Liver (tissue), 9 donors: ENCODE data around the gene SYT2. TPM values are rescaled to one million over a fixed set of nuclear protein-coding genes. Genes with fewer than 3 reads are reported as not detected.

Experiments
- DNase-seq: peaks from one replicate; pipeline ENCODE4 v3.0.0-alpha.2; 2017; ENCODE audit warnings: low spot score
- H3K27ac ChIP-seq, 2 donors: one replicate each; pipeline ENCODE4 v1.7.0; 2013; ENCODE audit warnings: inconsistent platforms in 2 of 2, low read length in 2 of 2, control low read depth in 1 of 2, low read depth in 1 of 2, mild to moderate bottlenecking in 1 of 2
- H3K27me3 ChIP-seq, 4 donors: one replicate each; pipeline versions ENCODE4 v1.6.1 to v1.7.0; 2013; ENCODE audit warnings: low read length in 3 of 4, inconsistent platforms in 1 of 4, mild to moderate bottlenecking in 1 of 4, moderate library complexity in 1 of 4; ENCODE audit not compliant: control insufficient read depth in 4 of 4, insufficient read depth in 4 of 4
- H3K36me3 ChIP-seq, 4 donors: one replicate each; pipeline versions ENCODE4 v1.6.1 to v1.7.0; 2013; ENCODE audit warnings: low read length in 3 of 4, mild to moderate bottlenecking in 3 of 4, low read depth in 1 of 4, moderate library complexity in 1 of 4; ENCODE audit not compliant: control insufficient read depth in 4 of 4, insufficient read depth in 3 of 4
- H3K4me1 ChIP-seq, 4 donors: one replicate each; pipeline versions ENCODE4 v1.6.1 to v1.7.0; 2013; ENCODE audit warnings: low read length in 3 of 4, mild to moderate bottlenecking in 3 of 4, moderate library complexity in 1 of 4; ENCODE audit not compliant: control insufficient read depth in 4 of 4, insufficient read depth in 4 of 4
- H3K4me3 ChIP-seq, 3 donors: one replicate each; pipeline versions ENCODE4 v1.6.1 to v1.7.0; 2013; ENCODE audit warnings: low read length in 3 of 3, control low read depth in 1 of 3, low read depth in 1 of 3, mild to moderate bottlenecking in 1 of 3
- H3K9ac ChIP-seq, 2 donors: one replicate each; pipeline ENCODE4 v1.7.0; 2013; ENCODE audit warnings: low read length in 2 of 2, mild to moderate bottlenecking in 2 of 2, moderate library complexity in 2 of 2, control low read depth in 1 of 2, low read depth in 1 of 2
- H3K9me3 ChIP-seq, 4 donors: one replicate each; pipeline versions ENCODE4 v1.6.1 to v1.7.0; 2013; ENCODE audit warnings: low read length in 3 of 4; ENCODE audit not compliant: control insufficient read depth in 4 of 4
- EGR1 ChIP-seq, 2 donors: IDR thresholded peaks; 2 replicates each; pipeline ENCODE4 v1.6.1; 2016 to 2018; ENCODE audit warnings: antibody characterized with exemption in 2 of 2, low read depth in 2 of 2
- FOXA1 ChIP-seq: IDR thresholded peaks from 2 replicates; pipeline ENCODE4 v1.6.1; 2016; ENCODE audit warnings: antibody characterized with exemption
- FOXA2 ChIP-seq: IDR thresholded peaks from 2 replicates; pipeline ENCODE4 v1.6.1; 2016; ENCODE audit warnings: antibody characterized with exemption
- GABPA ChIP-seq, 2 donors: IDR thresholded peaks in 1 of 2; conservative IDR thresholded peaks in 1 of 2; 2 replicates each; pipeline ENCODE4 v1.6.1; 2016; ENCODE audit warnings: antibody characterized with exemption in 2 of 2, mild to moderate bottlenecking in 1 of 2, moderate library complexity in 1 of 2
- HNF4A ChIP-seq, 2 donors: conservative IDR thresholded peaks; 2 replicates each; pipeline ENCODE4 v1.6.1; 2016; ENCODE audit warnings: antibody characterized with exemption in 2 of 2, mild to moderate bottlenecking in 2 of 2
- HNF4G ChIP-seq: IDR thresholded peaks from 2 replicates; pipeline ENCODE4 v1.6.1; 2016; ENCODE audit warnings: antibody characterized with exemption
- JUND ChIP-seq, 2 donors: IDR thresholded peaks; 2 replicates each; pipeline ENCODE4 v1.6.1; 2016; ENCODE audit warnings: antibody characterized with exemption in 2 of 2
- NR2F2 ChIP-seq: IDR thresholded peaks from 2 replicates; pipeline ENCODE4 v1.6.1; 2016; ENCODE audit warnings: antibody characterized with exemption
- RAD21 ChIP-seq, 2 donors: IDR thresholded peaks; 2 replicates each; pipeline ENCODE4 v1.6.1; 2016; ENCODE audit warnings: antibody characterized with exemption in 2 of 2, mild to moderate bottlenecking in 2 of 2
- RXRA ChIP-seq, 2 donors: IDR thresholded peaks; 2 replicates each; pipeline ENCODE4 v1.6.1; 2017 to 2018; ENCODE audit warnings: antibody characterized with exemption in 2 of 2, mild to moderate bottlenecking in 1 of 2
- SP1 ChIP-seq: IDR thresholded peaks from 2 replicates; pipeline ENCODE4 v1.6.1; 2018; ENCODE audit warnings: antibody characterized with exemption, mild to moderate bottlenecking
- TAF1 ChIP-seq: conservative IDR thresholded peaks from 2 replicates; pipeline ENCODE4 v1.6.1; 2016; ENCODE audit warnings: antibody characterized with exemption, mild to moderate bottlenecking
- YY1 ChIP-seq: IDR thresholded peaks from 2 replicates; pipeline ENCODE4 v1.6.1; 2016; ENCODE audit warnings: antibody characterized with exemption, mild to moderate bottlenecking
- WGBS: extraction: QIAGEN DNeasy Blood & Tissue Kit; methylation state at CpG from one replicate; pipeline ENCODE4 v1.1.7; 2013; 5-methylcytosine and 5-hydroxymethylcytosine counted together
- polyA plus RNA-seq, 2 donors: library from polyadenylated mRNA; stranded (reverse) in 1 of 2; unstranded in 1 of 2; fragments of 200-250 nt in 1 of 2; fragments of >200 nt in 1 of 2; fragmentation: Nextera tagmentation in 1 of 2; extraction: Ambion mirVana in 1 of 2; gene quantifications; one replicate each; pipeline versions ENCODE4 v1.2.1 to v1.2.3, GENCODE V29; 2013 to 2015
- total RNA-seq, 2 donors: library from RNA; depleted of rRNA; stranded (reverse); fragments of >200 nt; gene quantifications; one replicate each; pipeline ENCODE4 v1.2.3, GENCODE V29; 2014
- TF ChIP-seq, protein P1 (sequence below): IDR thresholded peaks from 2 replicates; pipeline ENCODE4 v1.6.1; 2016; ENCODE audit warnings: antibody characterized with exemption
- TF ChIP-seq, protein P2 (sequence below): IDR thresholded peaks from 2 replicates; pipeline ENCODE4 v1.6.1; 2016; ENCODE audit warnings: antibody characterized with exemption
- TF ChIP-seq, protein P3 (sequence below): IDR thresholded peaks from 2 replicates; pipeline ENCODE4 v1.6.1; 2016; ENCODE audit warnings: antibody characterized with exemption, mild to moderate bottlenecking
- TF ChIP-seq, protein P4 (sequence below): fragments of 150-350 bp; IDR thresholded peaks from 2 replicates; pipeline ENCODE4 v1.5.1; 2017; ENCODE audit warnings: improper control_type of control experiment, low read depth, low read length; ENCODE audit not compliant: missing input control
- TF ChIP-seq, protein P5 (sequence below): IDR thresholded peaks from 2 replicates; pipeline ENCODE4 v1.6.1; 2016; ENCODE audit warnings: antibody characterized with exemption
- donor health status: healthy.
- donor health status: healthy.
- donor health status: healthy.
- donor health status: healthy.
- donor health status: healthy.

SYT2 gene
- total and polyA plus RNA-seq, 4 donors, result under 0.01 to 0.07 TPM; not detected in 2

DNA sequence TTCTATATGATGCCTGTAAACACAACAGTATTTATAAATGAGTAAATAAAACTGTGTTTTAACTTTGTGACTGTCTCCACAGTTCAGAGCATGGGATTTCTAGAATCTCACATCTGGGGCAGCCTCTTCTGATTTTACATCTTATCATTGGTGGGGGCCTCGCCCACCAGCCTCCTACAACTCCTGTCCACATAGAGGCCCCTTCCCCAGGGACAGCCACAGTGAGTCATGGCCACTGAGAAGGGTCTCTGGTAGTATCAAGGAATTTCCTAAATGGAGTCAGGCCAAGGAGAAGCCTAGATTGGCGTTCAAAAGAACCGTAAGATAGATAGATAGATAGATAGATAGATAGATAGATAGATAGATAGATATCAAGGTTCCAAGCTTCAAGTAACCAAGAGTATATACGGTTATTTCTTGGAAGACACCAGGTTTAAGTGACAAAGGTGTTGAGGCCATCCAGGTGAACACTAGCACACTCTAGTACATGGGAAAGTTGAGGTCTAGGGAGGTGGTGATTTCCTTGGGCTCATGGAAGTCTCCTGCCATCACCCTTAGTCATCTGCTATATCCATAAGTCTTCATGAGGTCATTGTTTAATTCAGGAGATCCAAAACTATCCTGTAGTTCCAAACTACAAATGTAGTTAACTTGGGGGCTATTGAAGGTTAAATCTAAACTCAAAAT lies 121.6 kb downstream of the SYT2 start:
- peaks cover 0 to 9% (median under 1%) of the 10 kb centered on the region in 4 donors for H3K36me3 ChIP-seq
- peaks cover 0 to 2% (median 0%) of the 10 kb centered on the region in 4 donors for H3K4me1 ChIP-seq
- no peak overlapping the region for H3K4me3 ChIP-seq
- no peaks in the 10 kb centered on the region for H3K9me3 ChIP-seq
- TF ChIP-seq FOXA2, result no peak
- TF ChIP-seq RXRA (IDR thresholded peaks at IDR 0.05), result no peak
- no peak for TF ChIP-seq YY1
- TF ChIP-seq HNF4G, result no peak
- no peak for TF ChIP-seq NR2F2
- 86% methylated on average over 4 of the region's 4 CpGs for WGBS
- H3K9ac ChIP-seq, result no peak overlapping the region
- DNase-seq, result no peak
- H3K27me3 ChIP-seq, result no peaks in the 10 kb centered on the region
- peak overlapping the region in 1 of 2 donors; percentile 40 for H3K27ac ChIP-seq

DNA sequence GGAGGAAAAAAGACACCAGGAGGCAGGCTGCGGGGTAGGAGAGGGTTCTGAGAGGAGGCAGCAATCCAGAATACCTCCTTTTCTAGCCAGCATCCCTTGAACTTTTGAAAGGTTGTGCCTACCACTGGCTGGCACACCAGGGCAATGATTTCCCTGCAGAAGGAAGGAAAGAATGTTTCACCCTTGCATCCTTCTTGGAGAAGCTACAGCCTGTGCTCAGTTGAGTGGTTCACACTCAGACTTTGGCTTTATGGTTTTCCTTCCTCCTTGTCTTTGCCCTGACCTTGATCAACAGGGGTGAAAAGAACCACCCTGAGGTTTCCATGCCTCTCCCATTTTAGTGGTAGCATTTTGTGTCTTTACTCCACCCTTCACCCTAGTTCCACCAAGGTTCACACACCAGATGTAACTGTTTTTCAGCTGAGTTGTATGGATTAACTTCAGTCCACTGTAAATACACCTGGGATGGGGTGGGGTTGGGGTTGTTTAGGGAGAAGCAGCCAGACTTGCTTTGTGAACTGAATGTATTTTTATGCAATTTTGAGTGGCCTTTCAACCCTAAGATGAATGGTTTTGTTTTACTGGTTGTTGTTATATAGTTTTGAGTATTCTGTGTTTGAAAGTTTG lies 122.3 kb downstream of the SYT2 start:
- Histone ChIP-seq H3K4me3 (no peak overlapping the region), H3K9me3 (no peaks in the 10 kb centered on the region), H3K27me3 (no peaks in the 10 kb centered on the region), H3K27ac (no peak overlapping the region), H3K36me3 (peaks cover 0 to 13% (median 2%) of the 10 kb centered on the region in 4 donors), H3K4me1 (peaks cover 0 to 2% (median 0%) of the 10 kb centered on the region in 4 donors), H3K9ac (no peak overlapping the region)
- 91% methylated on average over 1 of the region's 1 CpG for WGBS
- TF ChIP-seq FOXA2, result no peak
- TF ChIP-seq, protein P1, sequence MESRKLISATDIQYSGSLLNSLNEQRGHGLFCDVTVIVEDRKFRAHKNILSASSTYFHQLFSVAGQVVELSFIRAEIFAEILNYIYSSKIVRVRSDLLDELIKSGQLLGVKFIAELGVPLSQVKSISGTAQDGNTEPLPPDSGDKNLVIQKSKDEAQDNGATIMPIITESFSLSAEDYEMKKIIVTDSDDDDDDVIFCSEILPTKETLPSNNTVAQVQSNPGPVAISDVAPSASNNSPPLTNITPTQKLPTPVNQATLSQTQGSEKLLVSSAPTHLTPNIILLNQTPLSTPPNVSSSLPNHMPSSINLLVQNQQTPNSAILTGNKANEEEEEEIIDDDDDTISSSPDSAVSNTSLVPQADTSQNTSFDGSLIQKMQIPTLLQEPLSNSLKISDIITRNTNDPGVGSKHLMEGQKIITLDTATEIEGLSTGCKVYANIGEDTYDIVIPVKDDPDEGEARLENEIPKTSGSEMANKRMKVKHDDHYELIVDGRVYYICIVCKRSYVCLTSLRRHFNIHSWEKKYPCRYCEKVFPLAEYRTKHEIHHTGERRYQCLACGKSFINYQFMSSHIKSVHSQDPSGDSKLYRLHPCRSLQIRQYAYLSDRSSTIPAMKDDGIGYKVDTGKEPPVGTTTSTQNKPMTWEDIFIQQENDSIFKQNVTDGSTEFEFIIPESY, result no peak
- TF ChIP-seq RXRA (IDR thresholded peaks at IDR 0.05), result no peak
- TF ChIP-seq, protein P2, sequence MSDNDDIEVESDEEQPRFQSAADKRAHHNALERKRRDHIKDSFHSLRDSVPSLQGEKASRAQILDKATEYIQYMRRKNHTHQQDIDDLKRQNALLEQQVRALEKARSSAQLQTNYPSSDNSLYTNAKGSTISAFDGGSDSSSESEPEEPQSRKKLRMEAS, result no peak
- no peak for TF ChIP-seq TAF1
- TF ChIP-seq EGR1 (IDR thresholded peaks at IDR 0.05; ENCODE audit: low read depth in 2 of 2), result no peak
- TF ChIP-seq SP1, result no peak
- TF ChIP-seq, protein P3, sequence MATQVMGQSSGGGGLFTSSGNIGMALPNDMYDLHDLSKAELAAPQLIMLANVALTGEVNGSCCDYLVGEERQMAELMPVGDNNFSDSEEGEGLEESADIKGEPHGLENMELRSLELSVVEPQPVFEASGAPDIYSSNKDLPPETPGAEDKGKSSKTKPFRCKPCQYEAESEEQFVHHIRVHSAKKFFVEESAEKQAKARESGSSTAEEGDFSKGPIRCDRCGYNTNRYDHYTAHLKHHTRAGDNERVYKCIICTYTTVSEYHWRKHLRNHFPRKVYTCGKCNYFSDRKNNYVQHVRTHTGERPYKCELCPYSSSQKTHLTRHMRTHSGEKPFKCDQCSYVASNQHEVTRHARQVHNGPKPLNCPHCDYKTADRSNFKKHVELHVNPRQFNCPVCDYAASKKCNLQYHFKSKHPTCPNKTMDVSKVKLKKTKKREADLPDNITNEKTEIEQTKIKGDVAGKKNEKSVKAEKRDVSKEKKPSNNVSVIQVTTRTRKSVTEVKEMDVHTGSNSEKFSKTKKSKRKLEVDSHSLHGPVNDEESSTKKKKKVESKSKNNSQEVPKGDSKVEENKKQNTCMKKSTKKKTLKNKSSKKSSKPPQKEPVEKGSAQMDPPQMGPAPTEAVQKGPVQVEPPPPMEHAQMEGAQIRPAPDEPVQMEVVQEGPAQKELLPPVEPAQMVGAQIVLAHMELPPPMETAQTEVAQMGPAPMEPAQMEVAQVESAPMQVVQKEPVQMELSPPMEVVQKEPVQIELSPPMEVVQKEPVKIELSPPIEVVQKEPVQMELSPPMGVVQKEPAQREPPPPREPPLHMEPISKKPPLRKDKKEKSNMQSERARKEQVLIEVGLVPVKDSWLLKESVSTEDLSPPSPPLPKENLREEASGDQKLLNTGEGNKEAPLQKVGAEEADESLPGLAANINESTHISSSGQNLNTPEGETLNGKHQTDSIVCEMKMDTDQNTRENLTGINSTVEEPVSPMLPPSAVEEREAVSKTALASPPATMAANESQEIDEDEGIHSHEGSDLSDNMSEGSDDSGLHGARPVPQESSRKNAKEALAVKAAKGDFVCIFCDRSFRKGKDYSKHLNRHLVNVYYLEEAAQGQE, result no peak
- TF ChIP-seq NR2F2, result no peak
- TF ChIP-seq, protein P4, sequence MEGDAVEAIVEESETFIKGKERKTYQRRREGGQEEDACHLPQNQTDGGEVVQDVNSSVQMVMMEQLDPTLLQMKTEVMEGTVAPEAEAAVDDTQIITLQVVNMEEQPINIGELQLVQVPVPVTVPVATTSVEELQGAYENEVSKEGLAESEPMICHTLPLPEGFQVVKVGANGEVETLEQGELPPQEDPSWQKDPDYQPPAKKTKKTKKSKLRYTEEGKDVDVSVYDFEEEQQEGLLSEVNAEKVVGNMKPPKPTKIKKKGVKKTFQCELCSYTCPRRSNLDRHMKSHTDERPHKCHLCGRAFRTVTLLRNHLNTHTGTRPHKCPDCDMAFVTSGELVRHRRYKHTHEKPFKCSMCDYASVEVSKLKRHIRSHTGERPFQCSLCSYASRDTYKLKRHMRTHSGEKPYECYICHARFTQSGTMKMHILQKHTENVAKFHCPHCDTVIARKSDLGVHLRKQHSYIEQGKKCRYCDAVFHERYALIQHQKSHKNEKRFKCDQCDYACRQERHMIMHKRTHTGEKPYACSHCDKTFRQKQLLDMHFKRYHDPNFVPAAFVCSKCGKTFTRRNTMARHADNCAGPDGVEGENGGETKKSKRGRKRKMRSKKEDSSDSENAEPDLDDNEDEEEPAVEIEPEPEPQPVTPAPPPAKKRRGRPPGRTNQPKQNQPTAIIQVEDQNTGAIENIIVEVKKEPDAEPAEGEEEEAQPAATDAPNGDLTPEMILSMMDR, result no peak
- no peak for TF ChIP-seq GABPA (IDR thresholded peaks at IDR 0.05 in 1 of 2, conservative IDR thresholded peaks at IDR 0.05 in 1 of 2)
- no peak for TF ChIP-seq HNF4A (conservative IDR thresholded peaks at IDR 0.05)
- TF ChIP-seq JUND (IDR thresholded peaks at IDR 0.05), result no peak
- TF ChIP-seq YY1, result no peak
- TF ChIP-seq RAD21 (IDR thresholded peaks at IDR 0.05), result no peak
- no peak for TF ChIP-seq HNF4G
- TF ChIP-seq FOXA1, result no peak
- TF ChIP-seq, protein P5, sequence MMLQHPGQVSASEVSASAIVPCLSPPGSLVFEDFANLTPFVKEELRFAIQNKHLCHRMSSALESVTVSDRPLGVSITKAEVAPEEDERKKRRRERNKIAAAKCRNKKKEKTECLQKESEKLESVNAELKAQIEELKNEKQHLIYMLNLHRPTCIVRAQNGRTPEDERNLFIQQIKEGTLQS, result no peak
- no peak for DNase-seq
